B cell (primary cell): ENCODE results near the gene MOBP. TPM values are rescaled to one million over a fixed set of nuclear protein-coding genes. Genes with fewer than 3 reads are reported as not detected.

Experiments used
- ATAC-seq: fragments of 200-7000 bp; cut with Tn5 transposase; one replicate; pipeline ENCODE4 v1.10.0; 2021; ENCODE audit warnings: low read depth, mild to moderate bottlenecking, moderate number of reproducible peaks, moderate library complexity
- CTCF ChIA-PET: fragments of 350-600 bp; sonication (Branson Sonifier 250); formaldehyde crosslinking; loops from one replicate; lab custom pipeline; 2021; ENCODE audit warnings: antibody characterized with exemption, inconsistent platforms; lab: Charles Lee
- POLR2A ChIA-PET: fragments of 350-600 bp; sonication (Branson Sonifier 250); formaldehyde crosslinking; loops from one replicate; lab custom pipeline; 2021; ENCODE audit warnings: antibody characterized with exemption; lab: Charles Lee
- DNase-seq: peaks from one replicate; pipeline ENCODE4 v3.0.0; 2013
- H2AFZ ChIP-seq: 2 replicates; pipeline ENCODE4 v1.6.1; 2012; ENCODE audit warnings: mild to moderate bottlenecking, low read depth, low read length; ENCODE audit not compliant: insufficient read depth, poor library complexity, severe bottlenecking
- H3K27ac ChIP-seq, 2 donors: 1 replicate in 1 of 2; 2 replicates in 1 of 2; pipeline ENCODE4 v1.5.1; 2012 to 2013; ENCODE audit warnings: low read length in 2 of 2, mild to moderate bottlenecking in 2 of 2, moderate library complexity in 1 of 2
- H3K27me3 ChIP-seq, 4 experiments: fragments of 200-600 bp in 1 of 4; sonication (generic) in 1 of 4; replicated peaks in 1 of 4; 1 replicate in 2 of 4; 2 replicates in 2 of 4; pipeline versions ENCODE4 v1.6.1 to v1.7.0; 2013 to 2016; ENCODE audit warnings: low read length in 3 of 4, mild to moderate bottlenecking in 2 of 4, mixed read lengths in 1 of 4, moderate library complexity in 1 of 4; ENCODE audit not compliant: insufficient read depth in 4 of 4, control insufficient read depth in 3 of 4; ENCODE audit errors: control extremely low read depth in 1 of 4
- H3K36me3 ChIP-seq, 2 experiments: replicated peaks in 1 of 2; 1 replicate in 1 of 2; 2 replicates in 1 of 2; pipeline versions ENCODE4 v1.6.1 to v1.7.1; 2013; ENCODE audit warnings: low read length in 1 of 2; ENCODE audit not compliant: insufficient read depth in 2 of 2, control insufficient read depth in 1 of 2; ENCODE audit errors: control extremely low read depth in 1 of 2, extremely low read depth in 1 of 2
- H3K4me1 ChIP-seq, 2 donors: fragments of 200-600 bp in 1 of 2; sonication (generic) in 1 of 2; 1 replicate in 1 of 2; 2 replicates in 1 of 2; pipeline versions ENCODE4 v1.5.1 to v1.6.1; 2013 to 2017; ENCODE audit warnings: low read length in 2 of 2; ENCODE audit not compliant: control insufficient read depth in 2 of 2, insufficient read depth in 2 of 2
- H3K4me2 ChIP-seq: replicated peaks from 2 replicates; pipeline ENCODE3; 2012; ENCODE audit warnings: mild to moderate bottlenecking, low read depth, low read length; ENCODE audit not compliant: poor library complexity, severe bottlenecking
- H3K4me3 ChIP-seq, 5 experiments: fragments of 200-600 bp in 1 of 5; sonication (generic) in 1 of 5; 1 replicate in 3 of 5; 2 replicates in 2 of 5; pipeline versions ENCODE4 v1.5.1 to v1.7.0; 2011 to 2016; ENCODE audit warnings: low read length in 4 of 5, mild to moderate bottlenecking in 4 of 5, low read depth in 2 of 5, control low read depth in 1 of 5, moderate library complexity in 1 of 5; ENCODE audit not compliant: insufficient read depth in 1 of 5; ENCODE audit errors: control extremely low read depth in 1 of 5, extremely low read depth in 1 of 5
- H3K79me2 ChIP-seq: fragments of 200-600 bp; sonication (generic); one replicate; pipeline ENCODE4 v1.6.0; 2016; ENCODE audit warnings: low read length; ENCODE audit not compliant: control insufficient read depth, insufficient read depth
- H3K9ac ChIP-seq: fragments of 200-600 bp; sonication (generic); 2 replicates; pipeline ENCODE4 v1.6.1; 2017; ENCODE audit warnings: mild to moderate bottlenecking, low read length, moderate library complexity
- H3K9me3 ChIP-seq, 3 donors: one replicate each; pipeline versions ENCODE4 v1.6.1 to v1.7.1; 2013; ENCODE audit warnings: low read length in 2 of 3; ENCODE audit not compliant: control insufficient read depth in 2 of 3, insufficient read depth in 1 of 3; ENCODE audit errors: control extremely low read depth in 1 of 3
- H4K20me1 ChIP-seq: 2 replicates; pipeline ENCODE4 v1.6.0; 2012; ENCODE audit warnings: mild to moderate bottlenecking, low read length; ENCODE audit not compliant: insufficient read depth, control insufficient read depth, poor library complexity, severe bottlenecking
- H3K27ac Mint-ChIP-seq: one replicate; pipeline ENCODE4 v1.8.0; 2021; ENCODE audit warnings: mixed read lengths
- H3K27me3 Mint-ChIP-seq: one replicate; pipeline ENCODE4 v1.8.0; 2021; ENCODE audit warnings: mixed read lengths
- H3K4me1 Mint-ChIP-seq: one replicate; pipeline ENCODE4 v1.8.0; 2021; ENCODE audit warnings: mixed read lengths
- H3K4me3 Mint-ChIP-seq: one replicate; pipeline ENCODE4 v1.8.0; 2021; ENCODE audit warnings: mixed read lengths
- H3K9me3 Mint-ChIP-seq: one replicate; pipeline ENCODE4 v1.8.0; 2022; ENCODE audit warnings: mixed read lengths; ENCODE audit not compliant: insufficient read depth
- CTCF ChIP-seq: fragments of 200-600 bp; IDR thresholded peaks from one replicate; pipeline ENCODE4 v1.8.0; 2022; ENCODE audit warnings: antibody characterized with exemption, mild to moderate bottlenecking
- EZH2 ChIP-seq: IDR thresholded peaks from 2 replicates; pipeline ENCODE4 v1.6.1; 2012; ENCODE audit warnings: borderline replicate concordance, low read depth, mild to moderate bottlenecking, moderate library complexity, low read length; ENCODE audit not compliant: insufficient read depth, poor library complexity, severe bottlenecking
- WGBS: methylation state at CpG from one replicate; pipeline ENCODE4 v1.1.5; 2013; ENCODE audit warnings: missing lambda C conversion rate; ENCODE audit not compliant: insufficient coverage; 5-methylcytosine and 5-hydroxymethylcytosine counted together
- intact Hi-C: fragments of 100-400 bp; cut with micrococcal nuclease; formaldehyde crosslinking; loops from one replicate; pipeline ENCODE4 v1.10.0; 2022
- polyA plus RNA-seq: library from polyadenylated mRNA; depleted of rRNA; stranded (reverse); fragments of >200 nt; gene quantifications from 2 replicates; pipeline ENCODE4 v1.2.3, GENCODE V29; 2012
- total RNA-seq, 2 donors: library from RNA; stranded (reverse); fragments of 120-200 nt in 1 of 2; gene quantifications; 1 replicate in 1 of 2; 2 replicates in 1 of 2; pipeline versions ENCODE4 v1.2.3 to v1.2.4, GENCODE V29; 2013 to 2022

MOBP gene
- total and polyA plus RNA-seq, 2 donors (not counting 1 experiment from before 2014, with no cell fraction given): 0.04 TPM; not detected in 1

GRCh38 chr3:39454591-39455217 is 12.8 kb upstream of the MOBP start:
- no peaks in the 10 kb centered on the region for H3K4me1 Mint-ChIP-seq
- H3K36me3 ChIP-seq: no peaks in the 10 kb centered on the region
- no peaks in the 10 kb centered on the region for H3K4me1 ChIP-seq
- H3K27me3 ChIP-seq: peaks cover 0 to 3% (median 0%) of the 10 kb centered on the region in 4 experiments
- no peak overlapping the region for H3K27ac ChIP-seq
- no peaks in the 10 kb centered on the region for H4K20me1 ChIP-seq
- TF ChIP-seq CTCF (no peak), EZH2 (no peak)
- ChIA-PET POLR2A (no interaction called here), CTCF (interaction anchor here (1.3 kb wide), 1 partner anchor 8 kb away, joined by 4 read pairs; no protein-coding TSS in a partner anchor)
- H3K9me3 ChIP-seq: peaks cover 0 to 4% (median 0%) of the 10 kb centered on the region in 3 donors
- peaks cover 32% of the 10 kb centered on the region for H3K27me3 Mint-ChIP-seq
- no peak overlapping the region for H3K4me2 ChIP-seq
- H3K9me3 Mint-ChIP-seq: no peaks in the 10 kb centered on the region
- no peak for DNase-seq
- intact Hi-C loops: no loop called here
- H3K79me2 ChIP-seq: no peaks in the 10 kb centered on the region
- ATAC-seq: no peak
- no peak overlapping the region for H3K9ac ChIP-seq
- H3K27ac Mint-ChIP-seq: no peak overlapping the region
- 80% methylated on average over 1 of the region's 3 CpGs for WGBS
- H3K4me3 Mint-ChIP-seq: no peak overlapping the region
- H3K4me3 ChIP-seq: no peak overlapping the region
- no peak overlapping the region for H2AFZ ChIP-seq

GRCh38 chr3:39456159-39456558 is 11.3 kb upstream of the MOBP start:
- H2AFZ ChIP-seq: no peak overlapping the region
- peaks cover 0 to 4% (median 0%) of the 10 kb centered on the region in 3 donors for H3K9me3 ChIP-seq
- intact Hi-C loops: no loop called here
- H3K4me1 Mint-ChIP-seq: no peaks in the 10 kb centered on the region
- H3K27ac Mint-ChIP-seq: no peak overlapping the region
- no peak overlapping the region for H3K4me2 ChIP-seq
- POLR2A ChIA-PET: no interaction called here
- H3K9ac ChIP-seq: no peak overlapping the region
- H3K9me3 Mint-ChIP-seq: no peaks in the 10 kb centered on the region
- CTCF ChIA-PET: interaction anchor here (1.3 kb wide), 1 partner anchor 10 kb away, joined by 4 read pairs; no protein-coding TSS in a partner anchor
- no peaks in the 10 kb centered on the region for H3K4me1 ChIP-seq
- no peaks in the 10 kb centered on the region for H3K36me3 ChIP-seq
- ATAC-seq (no peak), DNase-seq (no peak)
- 96% methylated on average over 18 of the region's 20 CpGs for WGBS
- H3K27me3 ChIP-seq: peaks cover 0 to 3% (median 0%) of the 10 kb centered on the region in 4 experiments
- H3K4me3 ChIP-seq: no peak overlapping the region
- no peaks in the 10 kb centered on the region for H3K79me2 ChIP-seq
- no peak overlapping the region for H3K4me3 Mint-ChIP-seq
- H4K20me1 ChIP-seq: no peaks in the 10 kb centered on the region
- H3K27ac ChIP-seq: no peak overlapping the region
- peaks cover 39% of the 10 kb centered on the region for H3K27me3 Mint-ChIP-seq
- TF ChIP-seq CTCF: no peak
- no peak for TF ChIP-seq EZH2
